Neural cell (in vitro differentiated cells): ENCODE data around the gene SMPD1.

Source experiments
- CTCF ChIP-seq: fragments of 450-650 bp; IDR thresholded peaks from 2 replicates; pipeline ENCODE4 v1.5.1; 2014; ENCODE audit warnings: antibody characterized with exemption, mild to moderate bottlenecking, moderate library complexity; ENCODE audit not compliant: poor library complexity, severe bottlenecking
- EZH2 ChIP-seq: fragments of 200-600, 300-800 bp; shearing (Covaris generic), sonication (generic); IDR thresholded peaks from 2 replicates; pipeline ENCODE4 v1.6.1; 2014; ENCODE audit warnings: antibody characterized with exemption, low read length, borderline replicate concordance, mild to moderate bottlenecking; ENCODE audit not compliant: insufficient read depth, poor library complexity, severe bottlenecking
- MXI1 ChIP-seq: fragments of 450-650 bp; conservative IDR thresholded peaks from 2 replicates; pipeline ENCODE4 v1.6.1; 2014; ENCODE audit warnings: antibody characterized with exemption, mild to moderate bottlenecking; ENCODE audit not compliant: poor library complexity, severe bottlenecking

- TF ChIP-seq CTCF (no peak), MXI1 (no peak), EZH2 (no peak)
Observed at GRCh38 chr11:6427516-6427915, 37.2 kb downstream of the SMPD1 start.
